Chondrocyte (in vitro differentiated cells): ENCODE measurements around the gene DLG2. TPM values are rescaled to one million over a fixed set of nuclear protein-coding genes. Genes with fewer than 3 reads are reported as not detected.

ENCODE experiments used
- DNase-seq: peaks from one replicate; pipeline ENCODE4 v3.0.0; 2021; ENCODE audit warnings: mixed read lengths, low spot score
- H3K27ac Mint-ChIP-seq: one replicate; pipeline ENCODE4 v1.8.0; 2021; ENCODE audit warnings: mild to moderate bottlenecking, moderate library complexity, mixed read lengths; ENCODE audit not compliant: unreplicated experiment
- H3K27me3 Mint-ChIP-seq: 2 replicates; pipeline ENCODE4 v1.8.0; 2021; ENCODE audit warnings: low read depth, mixed read lengths
- H3K36me3 Mint-ChIP-seq: 2 replicates; pipeline ENCODE4 v1.8.0; 2021; ENCODE audit warnings: low read depth, mixed read lengths
- H3K4me1 Mint-ChIP-seq: 2 replicates; pipeline ENCODE4 v1.8.0; 2021; ENCODE audit warnings: low read depth, mild to moderate bottlenecking, mixed read lengths
- H3K4me3 Mint-ChIP-seq: one replicate; pipeline ENCODE4 v1.8.0; 2021; ENCODE audit warnings: mild to moderate bottlenecking, moderate library complexity, mixed read lengths; ENCODE audit not compliant: unreplicated experiment
- H3K9me3 Mint-ChIP-seq: 2 replicates; pipeline ENCODE4 v1.8.0; 2021; ENCODE audit warnings: low read depth, mixed read lengths
- total RNA-seq: library from RNA; stranded (reverse); gene quantifications from 3 replicates; pipeline ENCODE4 v1.2.1, GENCODE V29; 2021
- TF ChIP-seq, protein P1 (sequence below): fragments of 200-600 bp; sonication (generic); IDR thresholded peaks from 2 replicates; pipeline ENCODE4 v1.5.0; 2021; ENCODE audit warnings: antibody characterized with exemption, mild to moderate bottlenecking, moderate library complexity

DLG2 gene
- total RNA-seq, 1 donor from 2014 or later = 1.3 TPM

DNA sequence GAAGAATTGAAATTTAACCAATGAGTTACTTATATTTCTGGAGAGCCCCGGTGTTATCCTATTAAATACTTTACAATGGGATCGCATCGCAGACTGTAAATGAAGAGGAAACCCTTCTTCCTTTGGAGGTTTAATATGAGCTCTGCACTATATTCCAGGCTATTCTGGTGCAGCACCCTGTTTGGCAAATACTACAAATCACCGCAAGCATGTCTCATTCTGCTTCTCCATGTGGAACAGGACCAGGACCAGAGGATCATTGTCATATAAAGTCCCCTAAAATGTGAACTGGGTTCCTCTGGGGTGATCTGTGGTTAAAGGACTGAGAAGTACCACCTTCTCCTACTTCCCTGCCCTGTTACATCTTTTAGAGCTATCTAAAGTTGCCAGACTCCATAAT is 703.7 kb downstream of the DLG2 start:
- Mint-ChIP-seq H3K4me1 (peaks cover 5% of the 10 kb centered on the region), H3K9me3 (no peaks in the 10 kb centered on the region), H3K36me3 (no peaks in the 10 kb centered on the region), H3K27me3 (peaks cover 37% of the 10 kb centered on the region), H3K27ac (no peak overlapping the region), H3K4me3 (no peak overlapping the region)
- DNase-seq = no peak
- TF ChIP-seq, protein P1, sequence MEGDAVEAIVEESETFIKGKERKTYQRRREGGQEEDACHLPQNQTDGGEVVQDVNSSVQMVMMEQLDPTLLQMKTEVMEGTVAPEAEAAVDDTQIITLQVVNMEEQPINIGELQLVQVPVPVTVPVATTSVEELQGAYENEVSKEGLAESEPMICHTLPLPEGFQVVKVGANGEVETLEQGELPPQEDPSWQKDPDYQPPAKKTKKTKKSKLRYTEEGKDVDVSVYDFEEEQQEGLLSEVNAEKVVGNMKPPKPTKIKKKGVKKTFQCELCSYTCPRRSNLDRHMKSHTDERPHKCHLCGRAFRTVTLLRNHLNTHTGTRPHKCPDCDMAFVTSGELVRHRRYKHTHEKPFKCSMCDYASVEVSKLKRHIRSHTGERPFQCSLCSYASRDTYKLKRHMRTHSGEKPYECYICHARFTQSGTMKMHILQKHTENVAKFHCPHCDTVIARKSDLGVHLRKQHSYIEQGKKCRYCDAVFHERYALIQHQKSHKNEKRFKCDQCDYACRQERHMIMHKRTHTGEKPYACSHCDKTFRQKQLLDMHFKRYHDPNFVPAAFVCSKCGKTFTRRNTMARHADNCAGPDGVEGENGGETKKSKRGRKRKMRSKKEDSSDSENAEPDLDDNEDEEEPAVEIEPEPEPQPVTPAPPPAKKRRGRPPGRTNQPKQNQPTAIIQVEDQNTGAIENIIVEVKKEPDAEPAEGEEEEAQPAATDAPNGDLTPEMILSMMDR = no peak

DNA sequence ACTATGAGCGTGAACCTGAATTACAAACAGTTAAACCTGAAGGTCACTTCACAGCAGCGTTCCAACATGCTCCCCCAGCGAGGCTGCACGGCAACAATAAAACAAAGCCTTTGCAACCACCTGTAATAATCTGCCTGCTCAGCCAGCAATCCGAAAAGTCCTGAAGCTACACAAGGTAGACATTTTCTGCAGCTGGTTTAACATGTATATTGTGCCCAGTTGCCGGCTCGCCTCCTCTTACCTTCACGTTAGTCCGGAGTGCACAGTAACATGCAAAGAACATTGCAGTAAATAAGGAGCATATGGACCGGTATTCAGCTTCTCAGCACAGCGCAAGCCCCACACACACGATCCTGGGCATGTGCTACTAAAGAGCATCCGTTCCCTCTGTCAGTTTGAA is 704.3 kb downstream of the DLG2 start:
- Mint-ChIP-seq H3K9me3 (no peaks in the 10 kb centered on the region), H3K4me1 (peaks cover 5% of the 10 kb centered on the region), H3K27me3 (peaks cover 37% of the 10 kb centered on the region), H3K27ac (no peak overlapping the region), H3K4me3 (no peak overlapping the region), H3K36me3 (no peaks in the 10 kb centered on the region)
- TF ChIP-seq, protein P1 = no peak
- no peak for DNase-seq

- Mint-ChIP-seq H3K27ac (no peak overlapping the region), H3K9me3 (no peaks in the 10 kb centered on the region), H3K4me3 (no peak overlapping the region), H3K4me1 (peaks cover 5% of the 10 kb centered on the region), H3K27me3 (peaks cover 37% of the 10 kb centered on the region), H3K36me3 (no peaks in the 10 kb centered on the region)
- no peak for DNase-seq
- TF ChIP-seq, protein P1 = no peak
Observed at GRCh38 chr11:84922212-84922805, 704.8 kb downstream of the DLG2 start.

DNA sequence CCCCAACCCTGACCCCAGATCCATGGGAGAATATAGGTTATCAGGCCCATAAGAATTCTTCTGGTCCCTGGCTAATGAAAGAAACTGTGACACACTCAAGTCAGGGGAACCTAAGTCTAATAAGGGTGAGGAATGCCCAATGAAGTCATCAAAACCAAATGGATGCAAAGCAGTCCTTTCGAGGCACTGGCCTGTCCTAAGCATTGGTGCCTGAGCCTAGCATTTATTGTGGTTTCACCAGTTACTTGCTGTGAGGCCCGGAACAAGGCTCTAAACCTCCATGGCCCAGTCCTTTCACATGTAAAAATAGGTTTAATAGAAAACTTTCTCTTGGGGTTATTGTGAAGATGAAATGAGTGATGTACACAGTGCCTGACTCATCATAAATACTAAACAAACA is 712.6 kb downstream of the DLG2 start:
- Mint-ChIP-seq H3K27ac (no peak overlapping the region), H3K4me3 (no peak overlapping the region), H3K27me3 (peaks cover 1% of the 10 kb centered on the region), H3K9me3 (peaks cover 6% of the 10 kb centered on the region), H3K4me1 (no peaks in the 10 kb centered on the region), H3K36me3 (no peaks in the 10 kb centered on the region)
- TF ChIP-seq, protein P1 = no peak
- no peak for DNase-seq

DNA sequence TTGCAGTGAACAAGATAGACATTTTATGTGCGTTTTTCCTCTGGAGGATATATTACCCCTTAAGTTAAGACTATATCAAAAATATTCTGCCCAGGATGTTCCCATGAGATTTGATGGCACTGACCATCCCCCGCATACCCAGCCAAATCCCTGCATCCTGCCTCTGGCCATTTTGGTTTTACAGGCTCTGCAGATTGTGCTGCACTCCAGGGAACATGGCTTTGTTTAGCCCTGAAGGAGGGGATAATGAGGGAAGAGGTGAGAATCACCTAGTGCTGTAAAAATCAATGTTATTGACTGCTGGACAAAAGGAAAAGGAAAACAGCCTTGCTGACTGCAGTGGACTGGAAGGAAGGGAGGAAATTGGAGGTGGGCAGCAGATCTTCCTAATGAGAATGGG is 717.4 kb downstream of the DLG2 start:
- H3K4me1 Mint-ChIP-seq = no peaks in the 10 kb centered on the region
- H3K27ac Mint-ChIP-seq = no peak overlapping the region
- TF ChIP-seq, protein P1 = no peak
- no peak overlapping the region for H3K4me3 Mint-ChIP-seq
- H3K36me3 Mint-ChIP-seq = no peaks in the 10 kb centered on the region
- no peak for DNase-seq
- no peaks in the 10 kb centered on the region for H3K9me3 Mint-ChIP-seq
- no peaks in the 10 kb centered on the region for H3K27me3 Mint-ChIP-seq
